ENCODE measurements around the gene PAX9.

Gene PAX9

DNA sequence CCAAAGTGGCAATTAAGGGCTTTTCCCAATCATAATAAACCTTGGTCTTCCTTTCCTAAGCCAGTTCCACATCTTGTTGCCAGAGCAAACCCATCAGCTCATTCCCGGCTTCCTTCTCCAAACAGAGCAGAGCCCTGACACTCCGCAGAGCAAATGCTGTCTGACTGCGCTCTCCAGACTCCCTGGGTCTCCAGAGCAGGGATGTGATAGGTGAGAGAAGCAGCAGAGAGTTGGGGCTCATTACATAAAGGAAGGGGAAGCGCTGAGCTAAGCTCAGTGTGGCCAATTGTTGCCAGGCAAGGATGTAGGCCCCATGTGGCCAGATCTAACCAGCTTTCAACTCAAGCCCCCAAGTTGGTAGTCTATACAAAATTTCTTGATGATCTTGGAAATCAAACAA, 36.2 kb upstream of the PAX9 start:
- DNase-seq (ENCODE audit: extremely low read depth, low read depth) = no peak
- TF ChIP-seq CTCF (IDR thresholded peaks at IDR 0.05; ENCODE audit: low read depth, low read length, missing control alignments) = no peak
- no peak overlapping the region for H3K4me3 ChIP-seq (replicated peaks; ENCODE audit: low read depth, low read length)

DNA sequence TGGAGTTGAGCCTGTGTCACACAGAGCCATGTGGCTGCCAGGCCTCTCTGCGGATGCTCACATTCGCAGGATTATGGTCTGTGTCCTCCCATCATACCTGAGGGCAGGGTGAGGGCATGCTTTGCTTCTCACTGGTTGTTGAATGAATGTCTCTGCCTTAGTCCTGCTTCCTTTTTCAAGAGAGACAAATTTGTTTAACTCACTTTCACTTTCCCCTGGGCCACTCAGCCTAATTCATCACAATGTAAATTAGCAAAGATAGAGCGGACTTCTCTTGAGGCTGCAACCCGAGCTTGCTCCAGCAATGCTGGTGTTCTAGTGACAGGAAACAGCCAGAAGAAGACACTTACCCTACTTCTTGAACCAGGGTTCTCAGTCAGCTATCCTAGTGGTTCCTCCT, 35.5 kb upstream of the PAX9 start:
- no peak for TF ChIP-seq CTCF (IDR thresholded peaks at IDR 0.05; ENCODE audit: low read depth, low read length, missing control alignments)
- no peak overlapping the region for H3K4me3 ChIP-seq (replicated peaks; ENCODE audit: low read depth, low read length)
- DNase-seq (ENCODE audit: extremely low read depth, low read depth) = no peak

DNA sequence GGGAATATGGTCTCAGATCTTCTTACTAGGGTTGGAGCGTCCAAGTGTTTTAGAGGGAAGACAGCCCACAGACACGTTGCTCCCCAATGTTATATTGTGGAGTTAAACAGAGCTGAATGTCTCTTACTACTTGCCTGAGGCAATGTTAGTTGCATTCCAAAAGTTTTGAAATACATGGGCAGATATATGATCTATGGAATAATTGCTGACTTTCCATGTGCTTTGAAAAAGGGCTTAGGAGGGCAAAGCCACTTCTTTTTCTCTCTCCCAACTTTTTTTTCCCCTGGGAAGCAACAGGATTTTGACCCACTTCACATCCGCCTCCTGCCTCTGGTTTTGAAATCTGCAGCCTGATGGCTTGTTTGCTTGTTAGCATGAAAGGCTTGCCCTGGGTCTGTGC, 33.7 kb upstream of the PAX9 start:
- no peak for DNase-seq (ENCODE audit: extremely low read depth, low read depth)
- H3K4me3 ChIP-seq (replicated peaks; ENCODE audit: low read depth, low read length) = no peak overlapping the region
- TF ChIP-seq CTCF (IDR thresholded peaks at IDR 0.05; ENCODE audit: low read depth, low read length, missing control alignments) = no peak

- no peak for TF ChIP-seq CTCF (IDR thresholded peaks at IDR 0.05; ENCODE audit: low read depth, low read length, missing control alignments)
- no peak for DNase-seq (ENCODE audit: extremely low read depth, low read depth)
- H3K4me3 ChIP-seq (replicated peaks; ENCODE audit: low read depth, low read length) = no peak overlapping the region
Measured at GRCh38 chr14:36633580-36633979, 28.1 kb upstream of the PAX9 start.

DNA sequence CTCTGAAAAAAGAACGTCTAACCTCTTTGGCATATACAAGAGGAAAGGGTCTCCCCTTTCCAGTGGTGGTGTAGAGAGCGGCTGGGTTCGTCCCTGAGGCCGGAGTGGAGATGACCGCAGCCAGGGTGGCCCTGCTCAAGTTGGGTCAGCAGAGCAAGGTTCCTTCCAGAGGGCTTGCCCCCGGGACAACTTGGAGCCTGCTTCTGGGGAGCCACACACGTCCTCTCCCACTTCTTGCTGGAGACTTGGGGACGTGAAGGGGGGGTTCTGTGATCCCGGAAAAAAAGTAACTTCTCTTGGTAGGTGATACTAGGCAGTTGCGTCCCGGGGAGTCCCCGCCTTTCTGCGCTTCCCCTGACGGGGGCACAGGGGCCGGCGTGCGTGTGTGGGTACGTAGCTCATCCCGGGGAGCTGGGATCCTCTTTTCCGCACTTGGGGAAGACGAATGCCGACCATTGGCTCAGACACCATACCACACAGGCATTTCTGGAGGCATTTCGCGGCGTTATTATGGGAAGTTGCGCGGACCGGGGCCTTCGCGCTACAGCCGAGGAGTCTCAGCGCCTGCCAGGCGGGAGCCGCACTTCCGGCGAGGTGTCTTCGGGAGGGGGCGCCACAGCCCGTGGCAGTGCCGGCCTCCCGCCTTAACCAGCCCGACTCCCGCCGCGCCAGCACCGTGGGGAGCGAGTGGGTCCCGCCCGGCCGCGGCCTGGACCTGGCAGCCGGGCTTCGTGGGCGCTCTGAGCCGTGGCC, 14.8 kb upstream of the PAX9 start:
- no peak overlapping the region for H3K4me3 ChIP-seq (replicated peaks; ENCODE audit: low read depth, low read length)
- TF ChIP-seq CTCF (IDR thresholded peaks at IDR 0.05; ENCODE audit: low read depth, low read length, missing control alignments) = no peak
- DNase-seq (ENCODE audit: extremely low read depth, low read depth) = no peak

- no peak overlapping the region for H3K4me3 ChIP-seq (replicated peaks; ENCODE audit: low read depth, low read length)
- no peak for TF ChIP-seq CTCF (IDR thresholded peaks at IDR 0.05; ENCODE audit: low read depth, low read length, missing control alignments)
- no peak for DNase-seq (ENCODE audit: extremely low read depth, low read depth)
Measured at GRCh38 chr14:36647417-36647823, 14.2 kb upstream of the PAX9 start.

All from HFF-Myc (cell line).